ENCODE results near the gene TTLL12.

DNA sequence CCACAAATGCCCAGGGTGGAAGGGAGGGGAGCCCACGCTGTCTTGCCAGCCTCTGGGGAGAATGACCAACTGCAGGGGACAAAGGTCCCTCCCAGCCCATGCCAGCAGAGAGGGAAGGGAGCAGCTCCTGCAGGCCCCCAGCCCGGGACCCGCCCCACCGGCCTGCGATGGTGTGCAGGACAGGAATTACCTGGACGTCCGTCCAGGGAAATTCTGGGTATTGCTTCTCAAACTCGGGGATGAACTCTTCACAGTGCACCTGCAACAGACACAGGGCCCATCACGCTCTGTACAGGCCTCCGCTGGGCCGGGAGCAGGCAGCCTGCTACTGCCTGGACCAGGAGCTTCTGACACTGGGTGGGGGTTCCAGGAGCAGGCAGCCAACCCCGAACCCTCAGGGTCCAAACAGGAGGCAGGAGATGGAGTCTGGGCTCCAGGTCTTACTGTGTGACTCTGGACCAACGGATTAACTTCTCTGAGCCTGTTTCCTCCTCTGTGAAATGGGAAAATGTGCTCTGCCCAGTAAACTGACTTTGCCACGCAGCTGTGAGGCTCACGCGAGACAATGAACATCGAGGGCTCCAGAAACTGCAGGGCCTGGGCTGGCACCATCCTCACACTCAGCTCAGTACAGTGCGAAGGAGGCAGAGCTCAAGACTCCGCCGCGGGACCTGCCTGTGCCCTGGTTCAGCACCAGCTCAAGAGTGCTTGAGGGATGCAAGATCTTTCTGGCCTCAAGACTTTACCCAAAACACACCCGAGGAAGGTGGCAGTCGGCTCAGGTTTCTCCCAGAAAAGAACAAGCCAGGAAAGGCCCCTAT is 17.4 kb downstream of the TTLL12 start:
- no peak for TF ChIP-seq POLR2A (IDR thresholded peaks at IDR 0.05; ENCODE audit: low read depth, low read length)
- TF ChIP-seq POLR2AphosphoS5 (IDR thresholded peaks at IDR 0.05; ENCODE audit: low read depth, low read length), result no peak
- no peak for TF ChIP-seq SPI1 (IDR thresholded peaks at IDR 0.05; ENCODE audit: low read depth, low read length)
- TF ChIP-seq TAF1 (IDR thresholded peaks at IDR 0.05; ENCODE audit: low read depth, low read length), result no peak
- TF ChIP-seq POU2F2 (IDR thresholded peaks at IDR 0.05; ENCODE audit: low read depth, low read length), result no peak

Data from GM12891 (cell line).